Loucy (cell line): ENCODE data around the gene BTBD9.

Source experiments
- CTCF ChIP-seq: fragments of 200-600 bp; sonication (generic); conservative IDR thresholded peaks from 2 replicates; pipeline ENCODE4 v1.5.1; 2014; ENCODE audit warnings: mild to moderate bottlenecking, antibody characterized with exemption, low read length
- EZH2phosphoT487 ChIP-seq: fragments of 200-600 bp; IDR thresholded peaks from 2 replicates; pipeline ENCODE4 v1.6.1; 2018; ENCODE audit warnings: antibody characterized with exemption, mild to moderate bottlenecking, moderate library complexity, borderline replicate concordance

GRCh38 chr6:38349221-38349620 is 290.5 kb downstream of the BTBD9 start:
- TF ChIP-seq CTCF (no peak), EZH2phosphoT487 (no peak)
